Neural progenitor cell (in vitro differentiated cells): ENCODE measurements around the gene SYNJ2.

Experiments
- EZH2 ChIP-seq: fragments of 200-600 bp; sonication (generic); IDR thresholded peaks from 2 replicates; pipeline ENCODE4 v1.6.1; 2017; ENCODE audit warnings: antibody characterized with exemption, mild to moderate bottlenecking, moderate library complexity
- TF ChIP-seq, protein P1 (sequence below): fragments of 200-600 bp; sonication (generic); IDR thresholded peaks from 2 replicates; pipeline ENCODE4 v1.5.1; 2017; ENCODE audit warnings: antibody characterized with exemption, mild to moderate bottlenecking

DNA sequence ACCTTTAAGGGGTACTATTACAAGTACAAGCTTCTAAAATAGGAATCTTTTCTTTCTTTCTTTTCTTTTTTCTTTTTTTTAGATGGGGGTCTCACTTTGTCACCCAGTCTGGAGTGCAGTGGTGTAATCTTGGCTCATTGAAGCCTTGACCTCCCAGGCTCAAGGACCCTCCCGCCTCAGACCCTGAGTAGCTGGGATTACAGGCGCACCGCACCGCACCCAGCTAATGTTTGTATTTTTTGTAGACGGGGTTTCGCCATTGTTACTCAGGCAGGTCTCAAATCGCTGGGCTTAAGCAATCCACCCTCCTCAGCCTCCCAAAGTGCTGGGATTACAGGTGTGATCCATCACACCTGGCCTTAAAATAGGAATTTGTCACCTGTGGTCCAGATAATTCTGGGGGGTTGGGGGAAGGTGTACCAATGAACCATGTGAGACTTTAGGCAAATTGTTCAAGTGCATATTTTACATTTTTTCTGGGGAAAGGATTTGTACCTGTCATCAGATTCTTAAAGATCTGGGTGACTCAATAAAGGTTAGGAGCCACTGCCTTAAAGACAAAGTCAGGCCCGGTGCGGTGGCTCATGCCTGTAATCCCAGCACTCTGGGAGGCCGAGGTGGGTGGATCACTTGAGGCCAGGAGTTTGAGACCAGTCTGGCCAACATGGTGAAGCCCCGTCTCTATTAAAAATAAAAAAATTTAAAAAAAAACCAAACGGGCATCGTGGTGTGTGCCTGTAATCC lies 19.7 kb upstream of the SYNJ2 start:
- TF ChIP-seq, protein P1, sequence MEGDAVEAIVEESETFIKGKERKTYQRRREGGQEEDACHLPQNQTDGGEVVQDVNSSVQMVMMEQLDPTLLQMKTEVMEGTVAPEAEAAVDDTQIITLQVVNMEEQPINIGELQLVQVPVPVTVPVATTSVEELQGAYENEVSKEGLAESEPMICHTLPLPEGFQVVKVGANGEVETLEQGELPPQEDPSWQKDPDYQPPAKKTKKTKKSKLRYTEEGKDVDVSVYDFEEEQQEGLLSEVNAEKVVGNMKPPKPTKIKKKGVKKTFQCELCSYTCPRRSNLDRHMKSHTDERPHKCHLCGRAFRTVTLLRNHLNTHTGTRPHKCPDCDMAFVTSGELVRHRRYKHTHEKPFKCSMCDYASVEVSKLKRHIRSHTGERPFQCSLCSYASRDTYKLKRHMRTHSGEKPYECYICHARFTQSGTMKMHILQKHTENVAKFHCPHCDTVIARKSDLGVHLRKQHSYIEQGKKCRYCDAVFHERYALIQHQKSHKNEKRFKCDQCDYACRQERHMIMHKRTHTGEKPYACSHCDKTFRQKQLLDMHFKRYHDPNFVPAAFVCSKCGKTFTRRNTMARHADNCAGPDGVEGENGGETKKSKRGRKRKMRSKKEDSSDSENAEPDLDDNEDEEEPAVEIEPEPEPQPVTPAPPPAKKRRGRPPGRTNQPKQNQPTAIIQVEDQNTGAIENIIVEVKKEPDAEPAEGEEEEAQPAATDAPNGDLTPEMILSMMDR, result no peak
- TF ChIP-seq EZH2, result no peak
